NB4 (cell line): ENCODE data around the gene JDP2.

Experiments
- POLR2A ChIP-seq: IDR thresholded peaks from 2 replicates; pipeline ENCODE4 v1.6.1; 2011; ENCODE audit warnings: mild to moderate bottlenecking; ENCODE audit not compliant: insufficient read length; ENCODE audit errors: extremely low read depth
- TF ChIP-seq, protein P1 (sequence below): IDR thresholded peaks from one replicate; pipeline ENCODE4 v1.5.1; 2012; ENCODE audit warnings: low read depth, low read length
- TF ChIP-seq, protein P2 (sequence below): IDR thresholded peaks from 2 replicates; pipeline ENCODE4 v1.6.1; 2011; ENCODE audit warnings: low read depth, low read length

DNA sequence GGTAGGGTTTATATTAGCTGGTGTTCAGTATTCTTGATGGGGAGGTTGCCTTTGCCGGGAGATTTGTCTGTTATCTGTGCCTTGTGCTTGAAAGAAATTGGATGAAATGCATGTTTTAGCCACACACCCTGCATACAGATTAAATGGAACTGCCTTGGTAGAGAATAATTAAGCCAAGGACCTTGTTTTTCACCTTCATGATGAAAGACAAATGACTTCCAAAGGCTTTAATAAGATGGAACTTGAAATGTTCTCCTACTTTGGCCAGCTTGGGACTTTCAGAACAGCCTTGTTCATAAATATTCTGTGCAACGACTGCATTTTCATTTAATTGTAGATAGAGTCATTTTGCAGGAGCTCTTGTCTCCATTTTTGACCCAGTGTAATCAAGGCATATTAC lies 21.2 kb downstream of the JDP2 start:
- TF ChIP-seq, protein P1, sequence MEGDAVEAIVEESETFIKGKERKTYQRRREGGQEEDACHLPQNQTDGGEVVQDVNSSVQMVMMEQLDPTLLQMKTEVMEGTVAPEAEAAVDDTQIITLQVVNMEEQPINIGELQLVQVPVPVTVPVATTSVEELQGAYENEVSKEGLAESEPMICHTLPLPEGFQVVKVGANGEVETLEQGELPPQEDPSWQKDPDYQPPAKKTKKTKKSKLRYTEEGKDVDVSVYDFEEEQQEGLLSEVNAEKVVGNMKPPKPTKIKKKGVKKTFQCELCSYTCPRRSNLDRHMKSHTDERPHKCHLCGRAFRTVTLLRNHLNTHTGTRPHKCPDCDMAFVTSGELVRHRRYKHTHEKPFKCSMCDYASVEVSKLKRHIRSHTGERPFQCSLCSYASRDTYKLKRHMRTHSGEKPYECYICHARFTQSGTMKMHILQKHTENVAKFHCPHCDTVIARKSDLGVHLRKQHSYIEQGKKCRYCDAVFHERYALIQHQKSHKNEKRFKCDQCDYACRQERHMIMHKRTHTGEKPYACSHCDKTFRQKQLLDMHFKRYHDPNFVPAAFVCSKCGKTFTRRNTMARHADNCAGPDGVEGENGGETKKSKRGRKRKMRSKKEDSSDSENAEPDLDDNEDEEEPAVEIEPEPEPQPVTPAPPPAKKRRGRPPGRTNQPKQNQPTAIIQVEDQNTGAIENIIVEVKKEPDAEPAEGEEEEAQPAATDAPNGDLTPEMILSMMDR = no peak
- TF ChIP-seq, protein P2, sequence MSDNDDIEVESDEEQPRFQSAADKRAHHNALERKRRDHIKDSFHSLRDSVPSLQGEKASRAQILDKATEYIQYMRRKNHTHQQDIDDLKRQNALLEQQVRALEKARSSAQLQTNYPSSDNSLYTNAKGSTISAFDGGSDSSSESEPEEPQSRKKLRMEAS = no peak
- TF ChIP-seq POLR2A = no peak
